Measurements from ENCODE around the gene MST1. TPM values are rescaled to one million over a fixed set of nuclear protein-coding genes. Genes with fewer than 3 reads are reported as not detected.
"Not testable (repeated sequence)": the region's sequence is repeated elsewhere in the genome, so short reads cannot be mapped to it uniquely, and the experiment has no call there.

MST1 gene
- total RNA-seq, 1 donor from 2014 or later = 6.6 TPM

GRCh38 chr3:49704629-49705028 is 15.4 kb upstream of the MST1 start:
- DNase-seq (no peak), ATAC-seq (no peak)
- intact Hi-C loops (cut with micrococcal nuclease) = no loop called here

GRCh38 chr3:49703956-49704355 is 14.7 kb upstream of the MST1 start:
- DNase-seq (no peak), ATAC-seq (no peak)
- intact Hi-C loops (cut with micrococcal nuclease) = no loop called here

- ATAC-seq = peak; percentile 72
- intact Hi-C loops (cut with micrococcal nuclease) = no loop called here
- peak; percentile 68 for DNase-seq
These were observed 14.2 kb upstream of the MST1 start for GRCh38 chr3:49703443-49703927.

- no peak for ATAC-seq
- intact Hi-C loops (cut with micrococcal nuclease) = no loop called here
These were observed 13.4 kb upstream of the MST1 start for GRCh38 chr3:49702672-49703071.

GRCh38 chr3:49701388-49702077 is 12.3 kb upstream of the MST1 start:
- ATAC-seq = no peak
- intact Hi-C loops (cut with micrococcal nuclease) = no loop called here
- DNase-seq = no peak

More at GRCh38 chr3:49702672-49703071, 13.4 kb upstream of the MST1 start:
- no peak for DNase-seq

GRCh38 chr3:49700453-49701128 is 11.3 kb upstream of the MST1 start:
- no peak for DNase-seq
- no peak for ATAC-seq
- intact Hi-C loops (cut with micrococcal nuclease) = no loop called here

- DNase-seq (no peak), ATAC-seq (no peak)
- intact Hi-C loops (cut with micrococcal nuclease) = no loop called here
These were observed 10.7 kb upstream of the MST1 start for GRCh38 chr3:49700014-49700413.

- intact Hi-C loops (cut with micrococcal nuclease) = no loop called here
- ATAC-seq (peak; percentile 11), DNase-seq (no peak)
These were observed 10.2 kb upstream of the MST1 start for GRCh38 chr3:49699281-49699979.

GRCh38 chr3:49695350-49696015 is 6.2 kb upstream of the MST1 start:
- intact Hi-C loops (cut with micrococcal nuclease); DNase-seq: not testable (repeated sequence)
- peak; percentile 82 for ATAC-seq

GRCh38 chr3:49694409-49695070 is 5.3 kb upstream of the MST1 start:
- intact Hi-C loops (cut with micrococcal nuclease); DNase-seq; ATAC-seq: not testable (repeated sequence)

GRCh38 chr3:49691481-49691880 is 2.2 kb upstream of the MST1 start:
- intact Hi-C loops (cut with micrococcal nuclease); ATAC-seq; DNase-seq: not testable (repeated sequence)

GRCh38 chr3:49690856-49691255 is 1.6 kb upstream of the MST1 start:
- ATAC-seq; intact Hi-C loops (cut with micrococcal nuclease); DNase-seq: not testable (repeated sequence)

GRCh38 chr3:49689908-49690624 is 792 bp upstream of the MST1 start:
- DNase-seq; ATAC-seq; intact Hi-C loops (cut with micrococcal nuclease): not testable (repeated sequence)

GRCh38 chr3:49688338-49689045 is 782 bp downstream of the MST1 start:
- intact Hi-C loops (cut with micrococcal nuclease); ATAC-seq; DNase-seq: not testable (repeated sequence)

- intact Hi-C loops (cut with micrococcal nuclease); ATAC-seq; DNase-seq: not testable (repeated sequence)
These were observed 1.9 kb downstream of the MST1 start for GRCh38 chr3:49687424-49687795.

- peak; percentile 67 for DNase-seq
- peak; percentile 53 for ATAC-seq
- intact Hi-C loops (cut with micrococcal nuclease) = not testable (repeated sequence)
These were observed 2.4 kb downstream of the MST1 start for GRCh38 chr3:49686769-49687423.

GRCh38 chr3:49686346-49686745 is 2.9 kb downstream of the MST1 start:
- intact Hi-C loops (cut with micrococcal nuclease); DNase-seq: not testable (repeated sequence)
- ATAC-seq = peak; percentile 3
